Hepatocyte (in vitro differentiated cells): Measurements from ENCODE around the gene DGKI. TPM values are rescaled to one million over a fixed set of nuclear protein-coding genes. Genes with fewer than 3 reads are reported as not detected.

Source experiments
- DNase-seq: peaks from one replicate; pipeline ENCODE4 v3.0.0-alpha.2; 2016; ENCODE audit warnings: low spot score
- H2AFZ ChIP-seq: fragments of 200-600 bp; sonication (generic); 2 replicates; pipeline ENCODE4 v1.6.0; 2016; ENCODE audit warnings: antibody characterized with exemption, mild to moderate bottlenecking
- H3K27ac ChIP-seq: fragments of 200-600 bp; sonication (generic); 2 replicates; pipeline ENCODE4 v1.5.1; 2016; ENCODE audit warnings: mild to moderate bottlenecking
- H3K27me3 ChIP-seq: fragments of 200-600 bp; sonication (generic); 2 replicates; pipeline ENCODE4 v1.6.1; 2016
- H3K36me3 ChIP-seq: fragments of 200-600 bp; sonication (generic); replicated peaks from 2 replicates; pipeline ENCODE4 v1.5.1; 2016; ENCODE audit warnings: low read depth; ENCODE audit not compliant: insufficient read depth
- H3K4me1 ChIP-seq: fragments of 200-600 bp; sonication (generic); 2 replicates; pipeline ENCODE4 v1.5.1; 2016; ENCODE audit warnings: mild to moderate bottlenecking, moderate library complexity; ENCODE audit not compliant: insufficient read depth
- H3K4me2 ChIP-seq: fragments of 200-600 bp; sonication (generic); 2 replicates; pipeline ENCODE4 v1.6.0; 2016
- H3K4me3 ChIP-seq: fragments of 200-600 bp; sonication (generic); 2 replicates; pipeline ENCODE4 v1.5.1; 2016; ENCODE audit warnings: mild to moderate bottlenecking
- H3K79me2 ChIP-seq: fragments of 200-600 bp; sonication (generic); 2 replicates; pipeline ENCODE4 v1.6.0; 2017; ENCODE audit warnings: mild to moderate bottlenecking
- H3K9me2 ChIP-seq: fragments of 200-600 bp; sonication (generic); replicated peaks from 2 replicates; pipeline ENCODE4 v1.6.0; 2017; ENCODE audit warnings: mild to moderate bottlenecking; ENCODE audit not compliant: insufficient read depth
- H3K9me3 ChIP-seq: fragments of 200-600 bp; sonication (generic); 2 replicates; pipeline ENCODE4 v1.5.1; 2016; ENCODE audit warnings: low read depth, mild to moderate bottlenecking
- H4K20me1 ChIP-seq: fragments of 200-600 bp; sonication (generic); 2 replicates; pipeline ENCODE4 v1.6.0; 2016; ENCODE audit warnings: mild to moderate bottlenecking; ENCODE audit not compliant: insufficient read depth, poor library complexity, severe bottlenecking
- EZH2 ChIP-seq: fragments of 200-600 bp; sonication (generic); IDR thresholded peaks from 2 replicates; pipeline ENCODE4 v1.6.1; 2016; ENCODE audit warnings: antibody characterized with exemption, mild to moderate bottlenecking, borderline replicate concordance
- EZH2phosphoT487 ChIP-seq: fragments of 200-600 bp; sonication (generic); IDR thresholded peaks from one replicate; pipeline ENCODE4 v1.6.1; 2018; ENCODE audit warnings: antibody characterized with exemption, mild to moderate bottlenecking, low read depth, moderate library complexity; ENCODE audit not compliant: unreplicated experiment, severe bottlenecking
- WGBS: methylation state at CpG from one replicate; pipeline ENCODE4 v1.1.6; 2016; ENCODE audit warnings: low lambda C conversion rate; ENCODE audit errors: missing lambda C conversion rate; 5-methylcytosine and 5-hydroxymethylcytosine counted together
- polyA plus RNA-seq: library from polyadenylated mRNA; unstranded; fragments of >200 nt; fragmentation: Nextera tagmentation; extraction: Ambion mirVana; gene quantifications from 2 replicates; pipeline ENCODE4 v1.2.1, GENCODE V29; 2016
- total RNA-seq: library from RNA; depleted of rRNA; stranded (reverse); fragments of >200 nt; gene quantifications from 2 replicates; pipeline ENCODE4 v1.2.3, GENCODE V29; 2014
- TF ChIP-seq, protein P1 (sequence below): fragments of 200-600 bp; sonication (generic); IDR thresholded peaks from 2 replicates; pipeline ENCODE4 v1.5.1; 2016; ENCODE audit warnings: antibody characterized with exemption, mild to moderate bottlenecking; ENCODE audit not compliant: poor library complexity

The DGKI gene
- total and polyA plus RNA-seq, 2 experiments from 2014 or later, result 0.47 to 1.8 TPM

DNA sequence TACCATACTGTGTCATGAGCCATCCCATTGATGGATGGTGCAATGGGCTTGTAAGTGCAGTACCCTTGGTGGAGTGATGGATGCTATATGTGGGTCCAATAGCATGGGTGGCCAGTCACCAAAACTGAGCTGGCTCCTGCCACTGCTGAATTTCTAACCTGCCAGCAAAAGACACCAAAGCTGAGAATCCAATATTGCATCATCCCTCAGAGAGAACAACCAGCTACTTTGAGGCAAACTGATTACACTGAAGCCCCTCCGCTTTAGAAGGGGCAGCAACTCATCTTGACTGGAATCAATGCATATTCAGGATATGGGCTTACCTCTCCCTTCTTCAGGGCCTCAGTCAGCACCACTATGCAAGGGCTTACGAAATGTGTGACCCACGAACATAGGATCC, 211.6 kb downstream of the DGKI start:
- Histone ChIP-seq H3K4me2 (no peak overlapping the region), H3K9me2 (no peaks in the 10 kb centered on the region), H3K4me1 (no peaks in the 10 kb centered on the region), H3K79me2 (no peaks in the 10 kb centered on the region), H2AFZ (no peak overlapping the region), H3K4me3 (no peak overlapping the region), H4K20me1 (no peaks in the 10 kb centered on the region), H3K27me3 (no peaks in the 10 kb centered on the region), H3K27ac (no peak overlapping the region), H3K36me3 (no peaks in the 10 kb centered on the region), H3K9me3 (no peaks in the 10 kb centered on the region)
- no peak for DNase-seq
- TF ChIP-seq EZH2, result no peak
- no peak for TF ChIP-seq EZH2phosphoT487
- TF ChIP-seq, protein P1, sequence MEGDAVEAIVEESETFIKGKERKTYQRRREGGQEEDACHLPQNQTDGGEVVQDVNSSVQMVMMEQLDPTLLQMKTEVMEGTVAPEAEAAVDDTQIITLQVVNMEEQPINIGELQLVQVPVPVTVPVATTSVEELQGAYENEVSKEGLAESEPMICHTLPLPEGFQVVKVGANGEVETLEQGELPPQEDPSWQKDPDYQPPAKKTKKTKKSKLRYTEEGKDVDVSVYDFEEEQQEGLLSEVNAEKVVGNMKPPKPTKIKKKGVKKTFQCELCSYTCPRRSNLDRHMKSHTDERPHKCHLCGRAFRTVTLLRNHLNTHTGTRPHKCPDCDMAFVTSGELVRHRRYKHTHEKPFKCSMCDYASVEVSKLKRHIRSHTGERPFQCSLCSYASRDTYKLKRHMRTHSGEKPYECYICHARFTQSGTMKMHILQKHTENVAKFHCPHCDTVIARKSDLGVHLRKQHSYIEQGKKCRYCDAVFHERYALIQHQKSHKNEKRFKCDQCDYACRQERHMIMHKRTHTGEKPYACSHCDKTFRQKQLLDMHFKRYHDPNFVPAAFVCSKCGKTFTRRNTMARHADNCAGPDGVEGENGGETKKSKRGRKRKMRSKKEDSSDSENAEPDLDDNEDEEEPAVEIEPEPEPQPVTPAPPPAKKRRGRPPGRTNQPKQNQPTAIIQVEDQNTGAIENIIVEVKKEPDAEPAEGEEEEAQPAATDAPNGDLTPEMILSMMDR, result no peak
- WGBS, result 94% methylated on average over 3 of the region's 3 CpGs

DNA sequence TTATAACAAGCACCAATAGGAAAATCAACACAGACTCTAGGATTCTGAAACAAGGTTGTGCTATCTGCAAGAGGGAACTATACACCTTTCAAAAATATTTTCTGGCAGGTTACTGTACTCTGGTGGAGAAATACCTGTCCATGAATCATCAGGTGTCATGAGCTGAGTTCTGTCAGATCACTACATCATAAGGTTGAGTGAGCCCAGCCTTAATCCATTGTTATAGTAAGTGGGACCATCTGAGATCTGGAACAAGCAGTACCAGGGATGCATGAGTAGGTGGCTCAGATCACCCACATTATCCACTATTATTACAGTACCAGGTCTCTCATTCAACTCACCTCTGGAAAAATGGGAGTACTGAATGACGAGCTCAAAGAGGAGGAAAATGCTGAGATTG, 212.4 kb downstream of the DGKI start:
- no peaks in the 10 kb centered on the region for H3K27me3 ChIP-seq
- no peak overlapping the region for H2AFZ ChIP-seq
- no peaks in the 10 kb centered on the region for H3K79me2 ChIP-seq
- DNase-seq, result no peak
- H3K9me2 ChIP-seq, result no peaks in the 10 kb centered on the region
- no peak overlapping the region for H3K4me2 ChIP-seq
- H4K20me1 ChIP-seq, result no peaks in the 10 kb centered on the region
- no peaks in the 10 kb centered on the region for H3K4me1 ChIP-seq
- H3K36me3 ChIP-seq, result no peaks in the 10 kb centered on the region
- WGBS, result 91% methylated on average over 1 of the region's 1 CpG
- TF ChIP-seq EZH2 (no peak), EZH2phosphoT487 (no peak)
- TF ChIP-seq, protein P1, result no peak
- H3K27ac ChIP-seq, result no peak overlapping the region
- no peaks in the 10 kb centered on the region for H3K9me3 ChIP-seq
- no peak overlapping the region for H3K4me3 ChIP-seq

DNA sequence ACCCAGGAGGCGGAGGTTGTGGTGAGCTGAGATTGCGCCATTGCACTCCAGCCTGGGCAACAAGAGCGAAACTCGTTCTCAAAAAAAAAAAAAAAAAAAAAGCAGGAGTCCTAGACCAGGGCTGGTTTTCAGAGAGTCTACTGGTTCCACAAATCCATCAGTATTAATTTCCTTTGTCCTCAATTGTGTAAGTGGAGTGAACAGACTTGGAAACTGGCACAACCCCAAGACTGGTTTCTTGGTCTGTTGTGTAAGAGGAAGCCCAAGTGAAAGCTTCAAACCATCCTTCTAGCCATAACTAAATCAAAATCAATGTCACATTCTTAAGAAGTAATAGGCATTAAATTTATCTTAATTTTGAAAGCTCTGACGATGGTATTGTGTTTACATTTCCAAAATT, 213.6 kb downstream of the DGKI start:
- no peaks in the 10 kb centered on the region for H3K27me3 ChIP-seq
- no peaks in the 10 kb centered on the region for H3K9me2 ChIP-seq
- no peaks in the 10 kb centered on the region for H3K36me3 ChIP-seq
- H3K9me3 ChIP-seq, result no peaks in the 10 kb centered on the region
- no peaks in the 10 kb centered on the region for H4K20me1 ChIP-seq
- no peak overlapping the region for H3K4me2 ChIP-seq
- H3K79me2 ChIP-seq, result no peaks in the 10 kb centered on the region
- DNase-seq, result no peak
- TF ChIP-seq, protein P1, result no peak
- no peak overlapping the region for H3K4me3 ChIP-seq
- 93% methylated on average over 5 of the region's 5 CpGs for WGBS
- H3K27ac ChIP-seq, result no peak overlapping the region
- no peak overlapping the region for H2AFZ ChIP-seq
- H3K4me1 ChIP-seq, result no peaks in the 10 kb centered on the region

DNA sequence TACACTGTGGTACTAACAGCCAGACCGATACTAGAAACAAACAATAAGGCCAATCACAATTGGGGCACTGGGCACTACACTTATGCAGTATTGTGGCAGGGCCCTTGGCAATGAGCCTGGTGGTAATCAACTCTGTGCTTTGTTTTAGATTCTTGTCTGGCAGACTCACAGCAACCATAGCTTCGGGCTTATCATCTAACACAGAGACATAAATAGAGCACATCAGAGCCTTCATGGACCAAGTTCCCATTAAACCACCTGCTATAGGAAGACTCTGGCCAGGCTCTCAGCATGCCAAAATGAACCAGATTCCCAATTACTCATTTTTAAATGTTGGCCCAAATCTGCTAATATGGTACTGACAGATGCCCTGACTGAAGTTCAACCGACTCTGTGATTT, 218.6 kb downstream of the DGKI start:
- Histone ChIP-seq H3K27me3 (no peaks in the 10 kb centered on the region), H3K4me1 (no peaks in the 10 kb centered on the region), H3K36me3 (no peaks in the 10 kb centered on the region), H2AFZ (no peak overlapping the region), H3K9me3 (no peaks in the 10 kb centered on the region), H3K79me2 (no peaks in the 10 kb centered on the region), H3K9me2 (no peaks in the 10 kb centered on the region), H3K27ac (no peak overlapping the region), H3K4me3 (no peak overlapping the region), H3K4me2 (no peak overlapping the region), H4K20me1 (no peaks in the 10 kb centered on the region)
- TF ChIP-seq EZH2phosphoT487 (no peak), EZH2 (no peak)
- TF ChIP-seq, protein P1, result no peak
- no peak for DNase-seq
- 81% methylated on average over 3 of the region's 3 CpGs for WGBS
